ENCODE results near the gene C1orf35. TPM values are rescaled to one million over a fixed set of nuclear protein-coding genes. Genes with fewer than 3 reads are reported as not detected.

Gene C1orf35
- total and polyA plus RNA-seq, 2 of the 8 experiments (the other 6 are each of a cell fraction or from before 2014, with no cell fraction given) = 18.6 to 19.9 TPM

- TF ChIP-seq SIN3A (conservative IDR thresholded peaks at IDR 0.05 in 1 of 2, IDR thresholded peaks at IDR 0.05 in 1 of 2; ENCODE audit: low read depth in 1 of 2, low read length in 2 of 2) (peak in 1 of 2 experiments; percentile 92; a peak in 3 of 4 replicates), NRF1 (IDR thresholded peaks at IDR 0.05; ENCODE audit: low read depth, low read length) (peak; percentile 88), TAF7 (optimal IDR thresholded peaks at IDR 0.05; ENCODE audit: borderline replicate concordance, low read depth, low read length) (peak; percentile 71), TBP (IDR thresholded peaks at IDR 0.05; ENCODE audit: low read depth, low read length) (peak; percentile 77), POLR2A (IDR thresholded peaks at IDR 0.05; ENCODE audit: control extremely low read depth in 1 of 2, low read depth in 2 of 2, low read length in 2 of 2) (peak in 1 of 2 experiments; percentile 79; a peak in 2 of 3 replicates), HDAC2 (IDR thresholded peaks at IDR 0.05; ENCODE audit: borderline replicate concordance in 1 of 2, low read depth in 2 of 2, low read length in 2 of 2) (0 out of 4 replicates have a peak, but pooled peaks of 1 of the 2 experiments have one; percentile 85), KDM4A (IDR thresholded peaks at IDR 0.05; ENCODE audit: low read depth, low read length, severe bottlenecking) (peak; percentile 100), CREB1 (IDR thresholded peaks at IDR 0.05) (peak; percentile 99), POLR2AphosphoS5 (IDR thresholded peaks at IDR 0.05; ENCODE audit: low read depth, low read length) (peak; percentile 81; the same call in 1 of the 2 replicates), BRCA1 (IDR thresholded peaks at IDR 0.05; ENCODE audit: low read depth, low read length) (0 out of 2 replicates have a peak, but pooled peaks have one; percentile 9), BACH1 (IDR thresholded peaks at IDR 0.05; ENCODE audit: low read length) (peak; percentile 46; the same call in 1 of the 2 replicates), EP300 (IDR thresholded peaks at IDR 0.05; ENCODE audit: borderline replicate concordance in 1 of 2, low read depth in 2 of 2, low read length in 2 of 2) (peak in 1 of 2 experiments; percentile 61; a peak in 1 of 3 replicates), CEBPB (IDR thresholded peaks at IDR 0.05; ENCODE audit: low read depth, low read length) (no peak), SP1 (IDR thresholded peaks at IDR 0.05; ENCODE audit: low read depth, low read length) (peak; percentile 67; the same call in 1 of the 2 replicates), RBBP5 (IDR thresholded peaks at IDR 0.05; ENCODE audit: borderline replicate concordance, low read depth, low read length) (peak; percentile 90; the same call in 1 of the 2 replicates), MAFK (IDR thresholded peaks at IDR 0.05; ENCODE audit: low read depth, low read length) (no peak), FOSL1 (IDR thresholded peaks at IDR 0.05; ENCODE audit: insufficient read depth, low read depth, low read length) (0 out of 2 replicates have a peak, but pooled peaks have one; percentile 64), ASH2L (IDR thresholded peaks at IDR 0.05; ENCODE audit: low read length) (peak; percentile 82), JUND (IDR thresholded peaks at IDR 0.05; ENCODE audit: low read length) (peak; percentile 67; the same call in 1 of the 2 replicates), E2F6 (IDR thresholded peaks at IDR 0.05) (peak; percentile 93), POU5F1 (IDR thresholded peaks at IDR 0.05; ENCODE audit: low read depth, low read length) (no peak)
These were observed at the start of gene C1orf35 (continued) for GRCh38 chr1:228102791-228103620.
